Heart left ventricle (tissue), 13 donors: ENCODE measurements around the gene MAK.
"Not testable (repeated sequence)": the region's sequence is repeated elsewhere in the genome, so short reads cannot be mapped to it uniquely, and the experiment has no call there.

Source experiments
- CTCF ChIP-seq, 12 donors: fragments of 200-600 bp; sonication (generic) in 4 of 12; IDR thresholded peaks; one replicate each; pipeline versions ENCODE4 v1.5.0 to v1.8.0; 2018 to 2022; ENCODE audit warnings: antibody characterized with exemption in 12 of 12, mild to moderate bottlenecking in 5 of 12
- POLR2A ChIP-seq, 2 donors: fragments of 450-650 bp; IDR thresholded peaks; one replicate each; pipeline ENCODE4 v1.6.1; 2017; ENCODE audit warnings: antibody characterized with exemption in 2 of 2, mild to moderate bottlenecking in 2 of 2, moderate library complexity in 2 of 2
- donor health status: ischemic (EF 13 %, LVEDD 7.1; RV severe dilation, severe dysfunction).
- donor health status: DM: no; HTN: yes; CAD: no.
- donor health status: DM: no; HTN: no; CAD: no.
- donor health status: ischemic (EF 25% LVEDD 6.9; RV normal size, moderate dysfunction).
- donor health status: ischemic (EF 25% LVEDD 5.7; RV mildly dilated, moderate dysfunction).
- donor health status: ischemic (EF 35%, LVEDD 5.7; RV mildly dilated, moderate dysfunction).
- donor health status: nonischemic (EF 11% LVEDD 7.7; RV severe dilation, severe dysfunction).
- donor health status: DM: yes; HTN: yes; CAD: no.
- donor health status: PGD.
- donor health status: ischemic (EF 29% LVEDD 5.4; RV normal size, mild dysfunction).
- donor health status: nonischemic (EF 23%, LVEDD 6.1; RV moderate dilation, normal function).

- not testable (repeated sequence) for TF ChIP-seq CTCF, POLR2A (IDR thresholded peaks at IDR 0.05)
Observed at GRCh38 chr6:10886365-10886690, 48.0 kb upstream of the MAK start.
